HCT116 (cell line): ENCODE results near the gene APOE.

Experiments used
- CTCF ChIP-seq, 3 experiments: fragments of 200-600 bp in 1 of 3; sonication (generic) in 1 of 3; IDR thresholded peaks in 2 of 3; conservative IDR thresholded peaks in 1 of 3; 2 replicates each; pipeline ENCODE4 v1.5.1; 2012 to 2017; ENCODE audit warnings: low read depth in 2 of 3, low read length in 2 of 3, antibody characterized with exemption in 1 of 3, borderline replicate concordance in 1 of 3, control low read depth in 1 of 3, mild to moderate bottlenecking in 1 of 3, mixed read lengths in 1 of 3, mixed run types in 1 of 3, moderate library complexity in 1 of 3; ENCODE audit not compliant: insufficient read depth in 1 of 3
- EZH2 ChIP-seq: fragments of 200-600 bp; sonication (generic); IDR thresholded peaks from 2 replicates; pipeline ENCODE4 v1.6.1; 2017; ENCODE audit warnings: antibody characterized with exemption, mixed run types
- EZH2phosphoT487 ChIP-seq: fragments of 200-600 bp; IDR thresholded peaks from 2 replicates; pipeline ENCODE4 v1.6.1; 2018; ENCODE audit warnings: antibody characterized with exemption, borderline replicate concordance
- FOSL1 ChIP-seq: IDR thresholded peaks from 2 replicates; pipeline ENCODE4 v1.6.1; 2012; ENCODE audit warnings: low read depth
- MAX ChIP-seq: IDR thresholded peaks from 2 replicates; pipeline ENCODE4 v1.6.1; 2012
- POLR2A ChIP-seq: IDR thresholded peaks from 2 replicates; pipeline ENCODE4 v1.7.0; 2011; ENCODE audit warnings: borderline replicate concordance; ENCODE audit not compliant: insufficient read depth, insufficient read length; ENCODE audit errors: extremely low read depth
- POLR2AphosphoS5 ChIP-seq: IDR thresholded peaks from 2 replicates; pipeline ENCODE4 v1.6.1; 2011; ENCODE audit warnings: mild to moderate bottlenecking, low read depth, low read length, moderate library complexity
- REST ChIP-seq: IDR thresholded peaks from 2 replicates; pipeline ENCODE4 v1.6.1; 2012; ENCODE audit warnings: low read depth
- YY1 ChIP-seq: IDR thresholded peaks from 2 replicates; pipeline ENCODE4 v1.6.1; 2011; ENCODE audit warnings: low read length, low read depth, moderate library complexity, mild to moderate bottlenecking; ENCODE audit not compliant: insufficient replicate concordance; ENCODE audit errors: extremely low read depth

GRCh38 chr19:44908074-44908835 is 2.7 kb downstream of the APOE start:
- no peak for TF ChIP-seq EZH2
- no peak for TF ChIP-seq EZH2phosphoT487
- no peak for TF ChIP-seq POLR2A
- no peak for TF ChIP-seq CTCF (IDR thresholded peaks at IDR 0.05 in 2 of 3, conservative IDR thresholded peaks at IDR 0.05 in 1 of 3; ENCODE audit: borderline replicate concordance in 1 of 3, insufficient read depth in 1 of 3, low read depth in 2 of 3, low read length in 2 of 3)
- no peak for TF ChIP-seq MAX
- no peak for TF ChIP-seq POLR2AphosphoS5
- no peak for TF ChIP-seq FOSL1
- TF ChIP-seq REST = no peak
- TF ChIP-seq YY1 = no peak
